NCI-H1436 (cell line): ENCODE data around the gene TMTC2.

Source experiments
- DNase-seq: peaks from one replicate; lab custom pipeline; 2025; lab: John Stamatoyannopoulos, UW

Gene TMTC2

DNA sequence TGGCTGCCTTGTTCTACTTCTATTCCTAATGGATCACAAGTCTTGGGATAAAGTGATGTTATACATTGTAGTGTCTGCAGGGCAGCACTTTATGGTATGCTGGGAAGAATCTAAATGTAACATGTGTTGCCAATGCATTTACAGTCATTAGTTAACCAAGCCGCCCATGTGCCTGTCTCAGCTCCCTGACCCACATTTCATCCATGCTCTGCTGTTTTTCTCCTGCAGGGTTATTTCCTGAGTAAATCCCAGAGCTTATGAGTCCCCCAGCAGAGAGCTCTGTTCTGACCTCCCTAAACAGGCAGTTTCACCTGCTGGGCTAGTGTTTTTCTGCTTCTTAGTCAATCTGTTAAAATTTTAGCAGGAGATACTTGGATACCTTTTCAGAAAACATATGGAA, 4.4 kb upstream of the TMTC2 start:
- DNase-seq = no peak

- DNase-seq = no peak
These were observed 3.9 kb upstream of the TMTC2 start for GRCh38 chr12:82682851-82683261.

DNA sequence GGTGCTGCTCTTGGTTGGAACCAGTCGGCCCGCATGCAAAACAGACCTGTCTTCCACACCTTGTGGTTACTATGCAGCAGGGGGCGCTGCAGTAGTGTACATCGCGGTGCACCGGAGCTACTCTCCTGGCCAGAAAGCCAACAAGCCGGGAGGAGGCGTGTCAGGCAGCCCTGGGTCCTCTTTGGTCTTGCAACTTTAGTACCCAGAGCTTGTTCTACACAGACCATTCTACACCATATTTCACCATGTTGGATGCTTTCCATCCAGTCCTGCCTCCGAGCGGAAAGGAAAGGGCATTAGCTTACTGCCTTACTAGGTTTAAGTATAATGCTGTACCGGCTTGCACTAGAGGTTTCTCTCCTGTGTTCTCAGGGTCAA, 927 bp upstream of the TMTC2 start:
- DNase-seq = peak; percentile 93

GRCh38 chr12:82687021-82688011, 610 bp downstream of the TMTC2 start:
- peak; percentile 51 for DNase-seq

- no peak for DNase-seq
These were observed 1.4 kb downstream of the TMTC2 start for GRCh38 chr12:82688035-82688501.

DNA sequence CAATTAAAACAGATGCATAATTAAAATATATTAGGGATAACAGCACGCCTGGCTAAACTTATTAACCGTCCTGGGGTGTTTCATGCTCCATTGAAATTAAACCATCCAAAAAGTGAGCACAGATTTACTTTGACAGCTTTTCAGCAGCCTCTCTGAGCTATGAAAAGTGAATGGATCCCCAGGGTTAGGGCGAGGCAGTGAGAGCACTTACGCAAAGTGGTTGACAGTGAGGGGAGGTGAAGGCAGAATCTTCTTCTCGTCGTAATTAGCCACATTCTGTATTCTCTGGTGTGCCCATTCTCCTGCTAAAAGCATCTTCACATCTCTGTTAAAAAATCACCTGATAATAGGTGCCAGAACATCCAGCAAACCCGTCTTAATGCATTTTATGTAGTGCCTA, 1.9 kb downstream of the TMTC2 start:
- DNase-seq = no peak

DNA sequence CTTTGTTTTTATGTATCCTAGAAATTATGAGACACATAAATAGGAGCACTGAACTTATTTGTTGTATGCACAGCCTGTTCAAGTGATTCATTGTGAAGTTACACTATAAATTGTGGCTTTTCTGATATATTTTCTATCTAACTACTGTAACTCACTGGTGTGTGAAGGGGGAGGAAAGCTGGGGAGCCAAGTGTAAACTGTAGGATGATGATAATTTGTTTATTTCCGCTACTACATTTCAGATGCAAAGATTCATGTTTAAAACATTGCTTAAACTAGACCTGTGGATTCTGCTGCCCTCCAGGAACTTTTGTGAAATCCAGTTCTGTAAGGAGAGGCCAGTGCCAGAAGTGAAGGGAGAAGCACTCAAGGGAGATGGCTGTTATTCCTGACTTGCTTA, 3.3 kb downstream of the TMTC2 start:
- DNase-seq = no peak

DNA sequence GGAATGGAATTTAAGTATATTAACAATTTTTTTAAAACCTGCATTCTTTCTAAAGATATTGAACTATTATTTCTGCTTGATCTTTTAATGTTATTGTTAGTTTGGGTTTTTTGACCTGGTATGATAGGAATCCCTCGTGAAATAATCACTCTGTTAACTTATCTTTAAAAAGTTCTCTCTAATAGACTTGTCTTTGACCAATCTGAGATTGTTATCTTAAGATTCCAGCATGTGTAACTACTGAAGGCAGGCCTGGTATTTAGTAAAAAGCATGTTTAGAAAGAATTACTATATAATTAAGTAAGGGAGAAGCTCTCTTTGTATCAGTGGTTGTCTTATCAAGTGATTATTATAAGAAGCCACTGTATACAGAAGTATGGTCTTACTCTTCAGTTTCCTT, 4.8 kb downstream of the TMTC2 start:
- no peak for DNase-seq

DNA sequence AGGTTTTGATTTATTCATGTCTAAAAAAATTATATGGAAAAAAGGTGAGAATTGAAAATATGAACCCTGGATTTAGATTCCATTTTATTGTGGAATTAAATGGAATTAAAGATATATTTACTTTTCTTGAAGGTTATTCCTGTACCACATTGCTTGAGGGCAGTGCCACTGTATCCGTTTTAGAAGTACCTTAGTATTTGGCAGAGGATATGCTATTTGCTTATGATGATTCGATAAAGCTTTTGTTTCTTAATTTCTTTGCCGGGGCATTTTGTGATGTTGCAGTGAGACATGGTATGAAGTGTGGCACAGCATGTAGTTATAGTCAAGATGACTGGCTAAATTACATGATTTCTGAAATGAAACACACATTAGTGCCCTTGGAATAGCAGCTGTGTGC, 7.6 kb downstream of the TMTC2 start:
- DNase-seq = no peak

GRCh38 chr12:82694970-82695369, 8.3 kb downstream of the TMTC2 start:
- no peak for DNase-seq

DNA sequence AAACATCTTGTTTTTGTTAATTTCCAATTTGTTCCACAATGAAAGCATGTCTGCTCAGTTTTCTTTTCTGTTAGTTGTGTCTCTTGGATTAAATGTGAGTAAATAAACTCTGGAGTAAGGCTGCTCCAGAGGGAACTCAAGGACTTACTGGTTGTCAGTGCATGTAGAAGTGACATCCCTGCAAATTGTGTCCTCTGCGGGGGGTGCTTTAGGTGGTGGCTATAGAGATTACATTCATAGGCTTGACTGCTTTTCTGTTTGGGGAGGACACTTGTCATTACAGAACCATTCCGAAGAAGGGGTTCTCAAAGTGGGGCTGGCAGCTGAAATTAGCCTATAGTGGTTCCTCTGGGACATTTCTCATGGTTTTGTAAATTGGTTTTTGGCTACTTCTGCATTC, 8.8 kb downstream of the TMTC2 start:
- DNase-seq = no peak

DNA sequence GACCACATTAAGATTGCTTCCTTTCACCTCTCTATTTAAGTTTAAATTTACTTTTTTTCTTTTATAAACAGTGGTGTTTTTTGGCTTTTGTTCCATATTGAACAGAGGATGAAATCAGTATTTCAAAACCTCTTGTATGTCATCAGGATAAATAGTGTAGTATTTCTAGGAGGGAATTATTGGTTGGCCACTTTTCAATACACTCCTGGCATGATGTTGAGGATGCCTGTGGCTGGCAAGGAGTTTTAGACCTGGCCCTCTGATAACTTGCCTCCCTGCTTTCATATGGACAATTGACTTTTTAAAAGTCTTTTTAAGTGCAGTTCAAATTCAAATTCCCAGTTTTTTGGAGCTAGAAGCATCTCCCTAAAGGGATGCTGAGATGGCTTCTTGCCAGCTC, 9.8 kb downstream of the TMTC2 start:
- DNase-seq = no peak

- peak; percentile 11 for DNase-seq
These were observed 12.2 kb downstream of the TMTC2 start for GRCh38 chr12:82698708-82699564.

- no peak for DNase-seq
These were observed 19.1 kb downstream of the TMTC2 start for GRCh38 chr12:82705774-82706173.

DNA sequence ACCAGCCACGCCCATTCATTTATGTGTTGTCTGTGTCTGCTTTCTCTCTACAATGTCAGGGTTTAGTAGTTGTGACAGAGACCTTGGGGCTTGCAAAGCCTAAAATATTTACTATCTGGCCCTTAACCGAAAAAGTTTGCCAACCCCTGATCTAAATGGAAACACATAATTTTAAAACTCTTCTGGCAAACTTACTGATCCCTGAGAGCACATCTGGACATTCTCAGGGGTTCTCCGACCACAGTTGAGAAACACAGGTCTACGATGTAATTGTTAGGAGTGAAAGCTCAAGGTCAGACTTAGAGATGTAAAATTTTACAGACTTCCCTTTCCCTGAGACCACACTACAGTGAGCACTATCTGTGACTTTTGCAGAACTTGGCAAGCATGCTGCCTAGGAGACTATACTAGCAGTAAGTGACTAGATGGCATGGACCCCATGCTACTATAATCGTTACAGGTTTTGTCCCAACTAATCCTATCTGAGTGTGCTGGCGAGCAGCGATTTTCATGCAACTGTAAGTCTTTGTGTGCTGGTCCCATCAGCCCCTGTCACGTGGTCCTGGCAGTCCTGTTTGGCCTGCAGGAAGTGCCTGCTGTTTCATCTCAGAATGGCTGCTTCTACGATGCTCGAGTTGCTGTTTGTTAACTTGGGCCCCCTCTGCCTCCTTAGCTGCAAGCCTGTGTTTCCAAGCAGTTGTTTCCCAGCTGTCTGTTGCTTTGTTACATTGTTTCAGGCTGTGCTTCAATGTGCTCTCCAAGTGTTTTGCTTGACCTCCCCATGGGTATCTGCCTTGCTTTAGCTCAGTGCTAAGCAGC, 21.6 kb downstream of the TMTC2 start:
- DNase-seq = no peak

- DNase-seq = no peak
These were observed 23.2 kb downstream of the TMTC2 start for GRCh38 chr12:82709794-82710355.

DNA sequence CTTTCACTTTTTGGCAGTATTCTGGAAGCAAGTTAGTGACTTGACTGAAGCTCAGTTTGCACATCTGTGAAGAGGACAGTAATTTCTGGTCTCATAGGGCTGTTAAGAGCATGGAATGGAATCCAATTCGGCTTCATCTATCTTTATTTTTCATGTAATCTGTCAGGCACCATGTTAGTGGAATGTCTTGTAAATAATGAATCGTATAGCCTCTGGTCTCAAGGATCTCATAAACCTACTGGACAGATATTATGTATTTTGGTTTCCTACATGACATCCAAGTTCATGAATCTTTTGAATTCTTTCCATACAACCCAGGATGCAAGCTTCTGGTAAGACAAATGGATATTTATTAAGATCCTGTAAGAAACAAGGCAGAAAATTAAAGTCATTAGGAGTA, 24.0 kb downstream of the TMTC2 start:
- DNase-seq = no peak

DNA sequence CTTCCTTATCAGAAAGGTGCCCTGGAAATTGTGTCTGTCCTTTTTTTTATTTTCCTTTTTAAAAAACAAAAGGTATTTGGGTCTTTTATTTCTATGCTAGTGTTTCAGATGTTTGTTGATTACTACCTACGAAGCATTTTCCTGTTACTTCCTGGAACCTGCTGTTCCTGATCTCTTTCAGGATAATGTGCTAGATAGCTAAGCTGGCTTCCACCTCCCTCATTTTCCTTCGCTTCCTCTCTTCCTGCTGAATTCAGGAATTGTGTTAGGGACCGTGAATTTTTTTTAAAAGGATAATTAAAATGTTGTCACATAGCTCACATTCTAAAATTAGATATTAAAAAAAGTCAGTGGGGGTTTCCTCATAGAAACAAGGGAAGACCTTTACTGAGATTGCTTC, 27.7 kb downstream of the TMTC2 start:
- no peak for DNase-seq

DNA sequence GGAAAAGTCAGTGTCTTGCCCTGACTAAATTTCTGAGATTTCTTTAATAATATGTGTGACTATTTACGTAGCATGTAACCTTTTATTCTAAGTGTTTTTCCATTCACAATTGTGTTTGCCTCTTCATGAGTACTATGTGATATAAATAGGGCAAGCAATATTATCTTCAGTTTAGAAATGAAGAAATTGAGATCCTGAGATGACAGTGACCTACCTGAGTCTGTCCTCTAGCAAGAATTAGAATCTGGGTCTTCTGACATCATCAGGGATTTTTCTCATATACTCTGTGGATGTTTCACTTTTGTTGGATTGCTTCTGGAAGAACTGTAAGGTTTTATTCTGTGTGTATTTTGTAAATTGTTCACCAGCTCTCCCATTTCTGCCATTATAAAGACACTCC, 35.0 kb downstream of the TMTC2 start:
- DNase-seq = no peak

DNA sequence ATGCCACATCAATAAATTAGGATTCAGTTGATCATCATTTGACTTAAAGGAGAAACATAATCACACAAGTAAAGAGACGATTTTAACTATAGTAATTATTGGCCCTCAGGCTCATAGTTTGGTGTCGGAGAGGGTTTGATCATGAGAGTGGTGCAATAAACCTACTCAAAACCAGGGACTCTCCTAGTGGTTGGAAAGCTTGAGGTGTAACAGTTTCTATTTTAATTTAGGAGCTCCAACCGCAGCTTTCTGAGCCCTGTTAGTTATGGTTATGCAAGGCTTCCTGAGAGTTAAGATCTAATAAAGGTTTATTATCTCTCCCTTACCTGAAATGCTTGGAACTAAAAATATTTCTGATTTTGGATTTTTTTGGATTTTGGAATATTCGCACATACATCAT, 36.4 kb downstream of the TMTC2 start:
- DNase-seq = no peak

- no peak for DNase-seq
These were observed 37.2 kb downstream of the TMTC2 start for GRCh38 chr12:82723891-82724290.

- DNase-seq = no peak
These were observed 39.0 kb downstream of the TMTC2 start for GRCh38 chr12:82725741-82726140.
